HCT116 (cell line): Measurements from ENCODE around the gene ANXA6. TPM values are rescaled to one million over a fixed set of nuclear protein-coding genes. Genes with fewer than 3 reads are reported as not detected.

Source experiments
- ATAC-seq: fragments of 200-7000 bp; cut with Tn5 transposase; 2 replicates; pipeline ENCODE4 v1.9.1; 2020; ENCODE audit warnings: mild to moderate bottlenecking, moderate library complexity
- BruUV-seq: library from RNA; stranded (reverse); fragments of 400-500 nt; replicated peaks from 2 replicates; lab custom pipeline; 2021; lab: Mats Ljungman, UMichigan
- CTCF ChIA-PET: fragments of 300-600 bp; sonication (Branson Sonifier 250); formaldehyde crosslinking; loops from one replicate; lab custom pipeline; 2021; ENCODE audit warnings: antibody characterized with exemption; lab: Charles Lee
- POLR2A ChIA-PET: fragments of 300-600, 350-600 bp; sonication (Branson Sonifier 250); formaldehyde crosslinking; loops from one replicate; lab custom pipeline; 2021; ENCODE audit warnings: antibody characterized with exemption; lab: Charles Lee
- RAD21 ChIA-PET, 2 experiments: fragments of 300-600 bp; sonication (Branson Sonifier 250); formaldehyde crosslinking; loops; one replicate each; lab custom pipeline; 2023; ENCODE audit warnings: low total read pairs in 2 of 2; ENCODE audit not compliant: uncharacterized antibody in 2 of 2, unreplicated experiment in 2 of 2, low non-redundant PET in 1 of 2; lab: Charles Lee
- DNase-seq: peaks from one replicate; pipeline ENCODE4 v3.0.0-alpha.2; 2010; ENCODE audit warnings: low read depth, low spot score
- H2AFZ ChIP-seq: fragments of 200-600 bp; shearing (Covaris generic), sonication (generic); 2 replicates; pipeline ENCODE4 v1.6.1; 2017; ENCODE audit warnings: low read depth, mixed run types, mixed read lengths, antibody characterized with exemption, low read length; ENCODE audit not compliant: poor library complexity, severe bottlenecking
- H3K27ac ChIP-seq: 2 replicates; pipeline ENCODE4 v1.5.1; 2012; ENCODE audit warnings: low read depth, low read length
- H3K27me3 ChIP-seq: fragments of 200-600 bp; sonication (generic); 2 replicates; pipeline ENCODE4 v1.6.1; 2016; ENCODE audit warnings: mixed run types, low read length, mixed read lengths; ENCODE audit not compliant: insufficient read depth
- H3K36me3 ChIP-seq, 2 experiments: fragments of 200-500 bp in 1 of 2; fragments of 200-600 bp in 1 of 2; sonication (Bioruptor generic) in 1 of 2; sonication (generic) in 1 of 2; 2 replicates each; pipeline versions ENCODE4 v1.5.1 to v1.6.1; 2014 to 2016; ENCODE audit warnings: low read length in 2 of 2, inconsistent platforms in 1 of 2, mixed read lengths in 1 of 2, mixed run types in 1 of 2; ENCODE audit not compliant: insufficient read depth in 2 of 2, control insufficient read depth in 1 of 2
- H3K4me1 ChIP-seq, 2 experiments: fragments of 200-600 bp in 1 of 2; sonication (generic) in 1 of 2; 2 replicates each; pipeline versions ENCODE4 v1.5.1 to v1.6.1; 2012 to 2017; ENCODE audit warnings: low read length in 2 of 2, inconsistent platforms in 1 of 2, mild to moderate bottlenecking in 1 of 2, mixed read lengths in 1 of 2, mixed run types in 1 of 2, moderate library complexity in 1 of 2; ENCODE audit not compliant: insufficient read depth in 2 of 2, control insufficient read depth in 1 of 2
- H3K4me2 ChIP-seq: fragments of 200-600 bp; sonication (generic); 2 replicates; pipeline ENCODE4 v1.6.1; 2017; ENCODE audit warnings: mixed run types, low read length, mixed read lengths
- H3K4me3 ChIP-seq, 2 experiments: fragments of 200-600 bp in 1 of 2; sonication (generic) in 1 of 2; replicated peaks in 1 of 2; 2 replicates each; pipeline ENCODE4 v1.5.1; 2011 to 2016; ENCODE audit warnings: low read length in 2 of 2, control low read depth in 1 of 2, low read depth in 1 of 2, mild to moderate bottlenecking in 1 of 2, mixed read lengths in 1 of 2, mixed run types in 1 of 2
- H3K79me2 ChIP-seq: fragments of 200-600 bp; sonication (generic); 2 replicates; pipeline ENCODE4 v1.6.1; 2017; ENCODE audit warnings: mild to moderate bottlenecking, mixed run types, low read length, moderate library complexity, mixed read lengths; ENCODE audit not compliant: insufficient read depth
- H3K9ac ChIP-seq: fragments of 200-600 bp; sonication (generic); 2 replicates; pipeline ENCODE4 v1.6.1; 2016; ENCODE audit warnings: low read length, mixed read lengths
- H3K9me2 ChIP-seq: fragments of 200-600 bp; sonication (generic), shearing (Covaris generic); 2 replicates; pipeline ENCODE4 v1.6.1; 2017; ENCODE audit warnings: mixed run types, mild to moderate bottlenecking, moderate library complexity; ENCODE audit not compliant: insufficient read depth
- H3K9me3 ChIP-seq, 2 experiments: fragments of 200-500 bp in 1 of 2; fragments of 200-600 bp in 1 of 2; sonication (Bioruptor generic) in 1 of 2; sonication (generic) in 1 of 2; 2 replicates each; pipeline ENCODE4 v1.6.1; 2014 to 2017; ENCODE audit warnings: low read length in 2 of 2, mixed read lengths in 2 of 2, inconsistent platforms in 1 of 2, low read depth in 1 of 2, mild to moderate bottlenecking in 1 of 2, mixed run types in 1 of 2, moderate library complexity in 1 of 2; ENCODE audit not compliant: control insufficient read depth in 1 of 2, insufficient read depth in 1 of 2
- H4K20me1 ChIP-seq: fragments of 200-600 bp; sonication (generic), shearing (Covaris generic); 2 replicates; pipeline ENCODE4 v1.6.1; 2017; ENCODE audit warnings: mixed run types, mild to moderate bottlenecking, moderate library complexity; ENCODE audit not compliant: insufficient read depth
- CTCF ChIP-seq, 3 experiments: fragments of 200-600 bp in 1 of 3; sonication (generic) in 1 of 3; IDR thresholded peaks in 2 of 3; conservative IDR thresholded peaks in 1 of 3; 2 replicates each; pipeline ENCODE4 v1.5.1; 2012 to 2017; ENCODE audit warnings: low read depth in 2 of 3, low read length in 2 of 3, antibody characterized with exemption in 1 of 3, borderline replicate concordance in 1 of 3, control low read depth in 1 of 3, mild to moderate bottlenecking in 1 of 3, mixed read lengths in 1 of 3, mixed run types in 1 of 3, moderate library complexity in 1 of 3; ENCODE audit not compliant: insufficient read depth in 1 of 3
- FOSL1 ChIP-seq: IDR thresholded peaks from 2 replicates; pipeline ENCODE4 v1.6.1; 2012; ENCODE audit warnings: low read depth
- POLR2A ChIP-seq: IDR thresholded peaks from 2 replicates; pipeline ENCODE4 v1.7.0; 2011; ENCODE audit warnings: borderline replicate concordance; ENCODE audit not compliant: insufficient read depth, insufficient read length; ENCODE audit errors: extremely low read depth
- RAD21 ChIP-seq: IDR thresholded peaks from 2 replicates; pipeline ENCODE4 v1.6.1; 2012; ENCODE audit warnings: low read depth, mild to moderate bottlenecking
- SIN3A ChIP-seq: IDR thresholded peaks from 2 replicates; pipeline ENCODE4 v1.6.1; 2012; ENCODE audit warnings: low read depth
- SP1 ChIP-seq: IDR thresholded peaks from 2 replicates; pipeline ENCODE4 v1.6.1; 2012; ENCODE audit warnings: low read depth
- TCF7L2 ChIP-seq: IDR thresholded peaks from 2 replicates; pipeline ENCODE4 v1.7.0; 2011; ENCODE audit warnings: borderline replicate concordance, inconsistent platforms; ENCODE audit not compliant: insufficient read depth, insufficient read length; ENCODE audit errors: extremely low read depth
- ZFX ChIP-seq: fragments of 450-650 bp; IDR thresholded peaks from 2 replicates; pipeline ENCODE4 v1.6.1; 2017
- intact Hi-C: fragments of 100-400 bp; cut with micrococcal nuclease; formaldehyde crosslinking; loops from 2 replicates; pipeline ENCODE4 v1.10.0; 2022
- total RNA-seq: library from RNA; stranded (reverse); gene quantifications from one replicate; pipeline ENCODE4 v1.2.1, GENCODE V29; 2021; ENCODE audit not compliant: unreplicated experiment
- TF ChIP-seq, protein P1 (sequence below): IDR thresholded peaks from 2 replicates; pipeline ENCODE4 v1.6.1; 2011; ENCODE audit warnings: mild to moderate bottlenecking, low read length, moderate library complexity; ENCODE audit not compliant: insufficient replicate concordance; ENCODE audit errors: extremely low read depth
- TF ChIP-seq, protein P2 (sequence below): IDR thresholded peaks from 2 replicates; pipeline ENCODE4 v1.6.1; 2012; ENCODE audit warnings: low read depth

Gene ANXA6
- total RNA-seq, 1 experiment from 2014 or later = 71.9 TPM

- intact Hi-C loops = no loop called here
- no peak for DNase-seq
- ChIA-PET CTCF (interaction anchor here (1.0 to 1.2 kb wide), 4 partner anchors 9 to 34 kb away, joined by 4 to 5 read pairs (median 4); no protein-coding TSS in a partner anchor), POLR2A (interaction anchor here (1.3 to 1.7 kb wide), 2 partner anchors 10 to 36 kb away, joined by 4 read pairs; no protein-coding TSS in a partner anchor), RAD21 (no interaction called here)
- Histone ChIP-seq H3K9ac (peak overlapping the region; percentile 85), H3K36me3 (no peaks in the 10 kb centered on the region), H3K4me1 (peaks cover 11 to 39% of the 10 kb centered on the region in 2 experiments; a peak in 3 of 4 replicates), H3K27me3 (no peaks in the 10 kb centered on the region), H3K79me2 (peaks cover 14% of the 10 kb centered on the region; the same call in 1 of the 2 replicates), H3K9me2 (no peaks in the 10 kb centered on the region), H3K4me2 (peak overlapping the region; percentile 97), H3K9me3 (no peaks in the 10 kb centered on the region), H2AFZ (peak overlapping the region; percentile 76), H3K4me3 (peak overlapping the region; percentile 78 to 86), H3K27ac (peak overlapping the region; percentile 94), H4K20me1 (no peaks in the 10 kb centered on the region)
- TSS peak; percentile 88 for BruUV-seq
- ATAC-seq = no peak
- TF ChIP-seq, protein P1, sequence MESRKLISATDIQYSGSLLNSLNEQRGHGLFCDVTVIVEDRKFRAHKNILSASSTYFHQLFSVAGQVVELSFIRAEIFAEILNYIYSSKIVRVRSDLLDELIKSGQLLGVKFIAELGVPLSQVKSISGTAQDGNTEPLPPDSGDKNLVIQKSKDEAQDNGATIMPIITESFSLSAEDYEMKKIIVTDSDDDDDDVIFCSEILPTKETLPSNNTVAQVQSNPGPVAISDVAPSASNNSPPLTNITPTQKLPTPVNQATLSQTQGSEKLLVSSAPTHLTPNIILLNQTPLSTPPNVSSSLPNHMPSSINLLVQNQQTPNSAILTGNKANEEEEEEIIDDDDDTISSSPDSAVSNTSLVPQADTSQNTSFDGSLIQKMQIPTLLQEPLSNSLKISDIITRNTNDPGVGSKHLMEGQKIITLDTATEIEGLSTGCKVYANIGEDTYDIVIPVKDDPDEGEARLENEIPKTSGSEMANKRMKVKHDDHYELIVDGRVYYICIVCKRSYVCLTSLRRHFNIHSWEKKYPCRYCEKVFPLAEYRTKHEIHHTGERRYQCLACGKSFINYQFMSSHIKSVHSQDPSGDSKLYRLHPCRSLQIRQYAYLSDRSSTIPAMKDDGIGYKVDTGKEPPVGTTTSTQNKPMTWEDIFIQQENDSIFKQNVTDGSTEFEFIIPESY = no peak
- no peak for TF ChIP-seq RAD21
- TF ChIP-seq FOSL1 = no peak
- no peak for TF ChIP-seq ZFX
- no peak for TF ChIP-seq TCF7L2
- TF ChIP-seq POLR2A = no peak
- TF ChIP-seq SP1 = no peak
- no peak for TF ChIP-seq SIN3A
- no peak for TF ChIP-seq CTCF (IDR thresholded peaks at IDR 0.05 in 2 of 3, conservative IDR thresholded peaks at IDR 0.05 in 1 of 3; ENCODE audit: borderline replicate concordance in 1 of 3, insufficient read depth in 1 of 3, low read depth in 2 of 3, low read length in 2 of 3)
- TF ChIP-seq, protein P2, sequence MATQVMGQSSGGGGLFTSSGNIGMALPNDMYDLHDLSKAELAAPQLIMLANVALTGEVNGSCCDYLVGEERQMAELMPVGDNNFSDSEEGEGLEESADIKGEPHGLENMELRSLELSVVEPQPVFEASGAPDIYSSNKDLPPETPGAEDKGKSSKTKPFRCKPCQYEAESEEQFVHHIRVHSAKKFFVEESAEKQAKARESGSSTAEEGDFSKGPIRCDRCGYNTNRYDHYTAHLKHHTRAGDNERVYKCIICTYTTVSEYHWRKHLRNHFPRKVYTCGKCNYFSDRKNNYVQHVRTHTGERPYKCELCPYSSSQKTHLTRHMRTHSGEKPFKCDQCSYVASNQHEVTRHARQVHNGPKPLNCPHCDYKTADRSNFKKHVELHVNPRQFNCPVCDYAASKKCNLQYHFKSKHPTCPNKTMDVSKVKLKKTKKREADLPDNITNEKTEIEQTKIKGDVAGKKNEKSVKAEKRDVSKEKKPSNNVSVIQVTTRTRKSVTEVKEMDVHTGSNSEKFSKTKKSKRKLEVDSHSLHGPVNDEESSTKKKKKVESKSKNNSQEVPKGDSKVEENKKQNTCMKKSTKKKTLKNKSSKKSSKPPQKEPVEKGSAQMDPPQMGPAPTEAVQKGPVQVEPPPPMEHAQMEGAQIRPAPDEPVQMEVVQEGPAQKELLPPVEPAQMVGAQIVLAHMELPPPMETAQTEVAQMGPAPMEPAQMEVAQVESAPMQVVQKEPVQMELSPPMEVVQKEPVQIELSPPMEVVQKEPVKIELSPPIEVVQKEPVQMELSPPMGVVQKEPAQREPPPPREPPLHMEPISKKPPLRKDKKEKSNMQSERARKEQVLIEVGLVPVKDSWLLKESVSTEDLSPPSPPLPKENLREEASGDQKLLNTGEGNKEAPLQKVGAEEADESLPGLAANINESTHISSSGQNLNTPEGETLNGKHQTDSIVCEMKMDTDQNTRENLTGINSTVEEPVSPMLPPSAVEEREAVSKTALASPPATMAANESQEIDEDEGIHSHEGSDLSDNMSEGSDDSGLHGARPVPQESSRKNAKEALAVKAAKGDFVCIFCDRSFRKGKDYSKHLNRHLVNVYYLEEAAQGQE = no peak
Measured at GRCh38 chr5:151081431-151082281, 75.9 kb downstream of the ANXA6 start.
